ENCODE data around the gene USF2. TPM values are rescaled to one million over a fixed set of nuclear protein-coding genes. Genes with fewer than 3 reads are reported as not detected.

Gene USF2
- total RNA-seq, 1 donor from 2014 or later, result 137 TPM

DNA sequence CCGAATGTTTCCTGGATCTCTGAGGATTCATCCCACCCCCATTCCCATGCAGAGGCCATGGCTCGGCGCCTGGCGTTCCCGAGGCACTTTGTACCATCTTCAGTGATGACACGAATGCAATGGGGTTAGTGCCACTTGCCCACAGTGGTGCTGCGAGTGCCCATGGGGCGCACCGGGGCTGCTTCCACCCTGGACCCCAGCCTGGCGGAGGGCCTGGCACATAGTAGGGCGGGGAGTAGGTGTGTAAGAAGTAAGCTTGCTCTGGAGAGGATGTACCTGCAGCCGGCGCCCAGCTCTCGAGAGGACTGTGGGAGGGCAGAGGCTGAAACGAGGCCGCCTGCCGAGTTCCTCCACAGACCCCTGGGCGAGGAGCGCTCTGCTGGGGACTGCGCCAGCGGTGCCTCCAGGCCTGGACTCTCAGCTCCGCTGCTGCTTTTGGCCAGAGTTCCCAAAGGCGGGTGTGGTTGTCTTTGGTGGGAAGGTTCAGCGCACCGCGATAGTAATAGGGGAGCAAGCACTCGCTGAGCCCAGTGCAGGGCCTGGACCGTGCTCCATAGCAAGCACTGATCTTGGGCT, 8.0 kb downstream of the USF2 start:
- TF ChIP-seq, protein P1, sequence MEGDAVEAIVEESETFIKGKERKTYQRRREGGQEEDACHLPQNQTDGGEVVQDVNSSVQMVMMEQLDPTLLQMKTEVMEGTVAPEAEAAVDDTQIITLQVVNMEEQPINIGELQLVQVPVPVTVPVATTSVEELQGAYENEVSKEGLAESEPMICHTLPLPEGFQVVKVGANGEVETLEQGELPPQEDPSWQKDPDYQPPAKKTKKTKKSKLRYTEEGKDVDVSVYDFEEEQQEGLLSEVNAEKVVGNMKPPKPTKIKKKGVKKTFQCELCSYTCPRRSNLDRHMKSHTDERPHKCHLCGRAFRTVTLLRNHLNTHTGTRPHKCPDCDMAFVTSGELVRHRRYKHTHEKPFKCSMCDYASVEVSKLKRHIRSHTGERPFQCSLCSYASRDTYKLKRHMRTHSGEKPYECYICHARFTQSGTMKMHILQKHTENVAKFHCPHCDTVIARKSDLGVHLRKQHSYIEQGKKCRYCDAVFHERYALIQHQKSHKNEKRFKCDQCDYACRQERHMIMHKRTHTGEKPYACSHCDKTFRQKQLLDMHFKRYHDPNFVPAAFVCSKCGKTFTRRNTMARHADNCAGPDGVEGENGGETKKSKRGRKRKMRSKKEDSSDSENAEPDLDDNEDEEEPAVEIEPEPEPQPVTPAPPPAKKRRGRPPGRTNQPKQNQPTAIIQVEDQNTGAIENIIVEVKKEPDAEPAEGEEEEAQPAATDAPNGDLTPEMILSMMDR (IDR thresholded peaks at IDR 0.05; ENCODE audit: unreplicated experiment), result no peak
- no peaks in the 10 kb centered on the region for H3K9me3 Mint-ChIP-seq
- H3K27ac Mint-ChIP-seq, result no peak overlapping the region
- no peak overlapping the region for H3K4me3 Mint-ChIP-seq
- no peaks in the 10 kb centered on the region for H3K27me3 Mint-ChIP-seq (ENCODE audit: low read depth)
- no peak for DNase-seq (ENCODE audit: low spot score in 2 of 2, unreplicated experiment in 2 of 2)
- no peaks in the 10 kb centered on the region for H3K4me1 Mint-ChIP-seq
- peaks cover 26% of the 10 kb centered on the region for H3K36me3 Mint-ChIP-seq

DNA sequence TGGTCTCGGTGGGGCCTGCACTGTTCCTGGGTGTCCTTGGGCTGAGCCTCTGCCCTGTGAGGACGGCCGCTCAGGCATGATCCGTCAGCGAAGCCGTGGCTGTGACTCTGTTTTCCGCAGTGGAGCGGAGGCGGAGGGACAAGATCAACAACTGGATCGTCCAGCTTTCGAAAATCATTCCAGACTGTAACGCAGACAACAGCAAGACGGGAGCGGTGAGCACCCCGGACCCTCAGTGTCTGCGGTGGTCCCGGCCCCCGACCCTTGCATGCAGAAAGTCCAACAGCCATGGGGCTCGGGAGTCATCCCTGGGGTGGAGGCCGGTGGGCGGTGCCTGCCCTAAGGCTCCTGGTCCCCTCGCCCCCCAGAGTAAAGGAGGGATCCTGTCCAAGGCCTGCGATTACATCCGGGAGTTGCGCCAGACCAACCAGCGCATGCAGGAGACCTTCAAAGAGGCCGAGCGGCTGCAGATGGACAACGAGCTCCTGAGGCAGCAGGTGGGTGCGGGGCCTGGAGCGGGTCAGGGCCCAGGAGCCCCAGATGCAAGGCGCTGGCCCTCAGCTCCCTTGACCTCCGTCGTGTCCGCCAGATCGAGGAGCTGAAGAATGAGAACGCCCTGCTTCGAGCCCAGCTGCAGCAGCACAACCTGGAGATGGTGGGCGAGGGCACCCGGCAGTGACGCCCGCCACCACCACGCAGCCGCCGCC, 10.0 kb downstream of the USF2 start:
- no peak for DNase-seq (ENCODE audit: low spot score in 2 of 2, unreplicated experiment in 2 of 2)
- Mint-ChIP-seq H3K36me3 (peaks cover 21% of the 10 kb centered on the region), H3K4me3 (no peak overlapping the region), H3K27ac (no peak overlapping the region), H3K9me3 (no peaks in the 10 kb centered on the region), H3K4me1 (no peaks in the 10 kb centered on the region), H3K27me3 (ENCODE audit: low read depth) (peaks cover 1% of the 10 kb centered on the region)
- TF ChIP-seq, protein P1 (IDR thresholded peaks at IDR 0.05; ENCODE audit: unreplicated experiment), result no peak

DNA sequence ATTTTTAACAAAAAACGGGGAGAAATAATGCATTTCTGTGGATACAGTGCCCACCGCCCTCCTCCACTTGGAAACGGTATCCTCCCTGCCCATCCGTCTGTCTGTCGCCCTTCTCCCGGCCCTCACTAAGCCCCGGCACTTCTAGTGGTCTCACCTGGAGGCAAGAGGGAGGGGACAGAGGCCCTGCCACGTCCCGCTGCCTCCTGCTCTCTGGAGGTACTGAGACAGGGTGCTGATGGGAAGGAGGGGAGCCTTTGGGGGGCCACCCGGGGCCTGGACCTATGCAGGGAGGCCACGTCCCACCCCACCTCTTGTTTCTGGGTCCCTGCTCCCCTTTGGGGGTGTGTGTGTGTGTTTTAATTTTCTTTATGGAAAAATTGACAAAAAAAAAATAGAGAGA, 10.6 kb downstream of the USF2 start:
- no peak overlapping the region for H3K4me3 Mint-ChIP-seq
- H3K4me1 Mint-ChIP-seq, result peaks cover 2% of the 10 kb centered on the region
- no peak for DNase-seq (ENCODE audit: low spot score in 2 of 2, unreplicated experiment in 2 of 2)
- no peaks in the 10 kb centered on the region for H3K9me3 Mint-ChIP-seq
- H3K27ac Mint-ChIP-seq, result no peak overlapping the region
- H3K36me3 Mint-ChIP-seq, result peaks cover 15% of the 10 kb centered on the region
- peaks cover 1% of the 10 kb centered on the region for H3K27me3 Mint-ChIP-seq (ENCODE audit: low read depth)
- TF ChIP-seq, protein P1 (IDR thresholded peaks at IDR 0.05; ENCODE audit: unreplicated experiment), result no peak

DNA sequence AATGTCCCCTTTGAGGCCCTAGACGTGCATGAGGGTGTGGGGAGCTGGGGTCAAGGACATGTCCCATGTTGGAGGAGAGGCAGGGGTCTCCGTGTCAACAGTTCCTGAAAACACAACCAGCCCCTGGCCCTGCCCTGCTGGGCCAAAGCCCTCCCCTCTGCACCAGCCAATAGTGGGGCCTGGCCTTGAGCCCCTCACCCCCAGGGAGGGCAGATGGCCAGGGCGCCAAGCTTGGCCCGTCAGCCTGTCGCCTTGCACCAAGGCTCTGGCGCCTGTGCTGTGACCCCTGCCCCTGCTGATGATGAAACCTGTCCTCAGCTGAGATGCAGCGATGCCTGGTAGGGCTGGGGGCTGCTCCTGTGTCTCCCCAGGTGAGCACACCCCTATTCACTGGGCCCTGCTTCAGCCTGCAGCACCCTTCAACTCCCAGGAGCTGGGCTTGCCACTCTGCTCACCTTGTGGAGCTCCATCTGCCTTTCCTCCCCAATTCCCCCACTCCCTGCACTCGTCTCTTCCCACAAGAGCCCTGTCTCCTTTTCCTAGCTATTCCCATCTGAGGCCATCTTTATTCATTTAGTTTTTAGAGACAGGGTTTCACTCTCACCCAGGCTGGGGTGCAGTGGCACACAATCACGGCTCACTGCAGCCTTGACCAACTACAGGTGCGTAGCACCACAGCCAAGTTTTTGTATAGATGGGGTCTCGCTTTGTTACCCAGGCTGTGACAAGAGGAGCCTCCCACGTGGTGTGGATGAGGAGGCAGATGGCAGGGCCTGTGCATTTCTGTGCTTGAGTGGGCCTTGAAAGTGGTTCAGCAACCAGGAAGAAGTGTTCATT, 11.4 kb downstream of the USF2 start:
- H3K27ac Mint-ChIP-seq, result peak overlapping the region; percentile 19
- peaks cover 7% of the 10 kb centered on the region for H3K4me1 Mint-ChIP-seq
- H3K36me3 Mint-ChIP-seq, result peaks cover 15% of the 10 kb centered on the region
- H3K9me3 Mint-ChIP-seq, result no peaks in the 10 kb centered on the region
- TF ChIP-seq, protein P1 (IDR thresholded peaks at IDR 0.05; ENCODE audit: unreplicated experiment), result no peak
- no peak for DNase-seq (ENCODE audit: low spot score in 2 of 2, unreplicated experiment in 2 of 2)
- H3K27me3 Mint-ChIP-seq (ENCODE audit: low read depth), result peaks cover 1% of the 10 kb centered on the region
- no peak overlapping the region for H3K4me3 Mint-ChIP-seq

DNA sequence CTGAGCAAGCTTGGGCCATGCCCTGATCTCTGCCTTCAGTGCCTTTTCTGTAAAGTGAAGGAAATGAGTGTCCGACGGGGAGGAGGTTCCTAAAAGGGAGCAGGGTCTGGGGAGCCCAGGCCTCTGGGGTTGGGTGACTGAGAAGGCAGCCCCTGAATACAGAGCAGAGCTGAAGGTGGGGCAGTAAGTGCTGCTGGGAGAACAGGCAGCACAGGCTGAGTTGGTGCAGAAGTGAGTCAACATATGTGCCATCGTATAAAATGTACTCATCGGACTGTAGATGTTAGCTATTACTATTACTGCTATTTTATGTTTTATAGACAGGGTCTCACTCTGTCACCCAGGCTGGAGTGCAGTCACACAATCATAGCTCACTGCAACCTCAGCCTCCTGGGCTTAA, 12.5 kb downstream of the USF2 start:
- TF ChIP-seq, protein P1 (IDR thresholded peaks at IDR 0.05; ENCODE audit: unreplicated experiment), result no peak
- no peak for DNase-seq (ENCODE audit: low spot score in 2 of 2, unreplicated experiment in 2 of 2)
- Mint-ChIP-seq H3K36me3 (peaks cover 8% of the 10 kb centered on the region), H3K27ac (no peak overlapping the region), H3K9me3 (no peaks in the 10 kb centered on the region), H3K4me3 (no peak overlapping the region), H3K27me3 (ENCODE audit: low read depth) (peaks cover 1% of the 10 kb centered on the region), H3K4me1 (peaks cover 9% of the 10 kb centered on the region)

Measured in mesothelial cell of epicardium (in vitro differentiated cells).